DMS53 (cell line): ENCODE data around the gene ST8SIA3.
"Not testable (repeated sequence)": the region's sequence is repeated elsewhere in the genome, so short reads cannot be mapped to it uniquely, and the experiment has no call there.

Experiments
- DNase-seq: peaks from one replicate; lab custom pipeline; 2025; lab: John Stamatoyannopoulos, UW

ST8SIA3 gene

GRCh38 chr18:57366528-57367081 lies 14.2 kb downstream of the ST8SIA3 start:
- DNase-seq, result no peak

GRCh38 chr18:57372444-57372843 lies 20.1 kb downstream of the ST8SIA3 start:
- DNase-seq, result no peak

- DNase-seq, result no peak
These were observed 20.7 kb downstream of the ST8SIA3 start for GRCh38 chr18:57373017-57373416.

GRCh38 chr18:57376503-57376902 lies 24.1 kb downstream of the ST8SIA3 start:
- DNase-seq, result no peak

- DNase-seq, result no peak
These were observed 36.9 kb downstream of the ST8SIA3 start for GRCh38 chr18:57389271-57389670.

GRCh38 chr18:57390044-57390443 lies 37.7 kb downstream of the ST8SIA3 start:
- DNase-seq, result no peak

GRCh38 chr18:57394749-57395148 lies 42.4 kb downstream of the ST8SIA3 start:
- not testable (repeated sequence) for DNase-seq

- DNase-seq, result not testable (repeated sequence)
These were observed 44.5 kb downstream of the ST8SIA3 start for GRCh38 chr18:57396831-57397230.

GRCh38 chr18:57397440-57398132 lies 45.2 kb downstream of the ST8SIA3 start:
- peak; percentile 57 for DNase-seq

GRCh38 chr18:57404345-57404744 lies 52.0 kb downstream of the ST8SIA3 start:
- peak; percentile 69 for DNase-seq

GRCh38 chr18:57409650-57410049 lies 57.3 kb downstream of the ST8SIA3 start:
- no peak for DNase-seq

- no peak for DNase-seq
These were observed 58.4 kb downstream of the ST8SIA3 start for GRCh38 chr18:57410749-57411148.

- no peak for DNase-seq
These were observed 64.2 kb downstream of the ST8SIA3 start for GRCh38 chr18:57416542-57416941.
